SK-N-DZ (cell line): ENCODE results near the gene MPV17L2.

Experiments
- DNase-seq: peaks from one replicate; pipeline ENCODE4 v3.0.0-alpha.2; 2015; ENCODE audit warnings: low spot score
- small RNA-seq, 2 experiments: library from RNA; depleted of rRNA; stranded (forward); fragments of <200 nt; gene quantifications; one replicate each; pipeline ENCODE3, GENCODE V24; 2014

The MPV17L2 gene

DNA sequence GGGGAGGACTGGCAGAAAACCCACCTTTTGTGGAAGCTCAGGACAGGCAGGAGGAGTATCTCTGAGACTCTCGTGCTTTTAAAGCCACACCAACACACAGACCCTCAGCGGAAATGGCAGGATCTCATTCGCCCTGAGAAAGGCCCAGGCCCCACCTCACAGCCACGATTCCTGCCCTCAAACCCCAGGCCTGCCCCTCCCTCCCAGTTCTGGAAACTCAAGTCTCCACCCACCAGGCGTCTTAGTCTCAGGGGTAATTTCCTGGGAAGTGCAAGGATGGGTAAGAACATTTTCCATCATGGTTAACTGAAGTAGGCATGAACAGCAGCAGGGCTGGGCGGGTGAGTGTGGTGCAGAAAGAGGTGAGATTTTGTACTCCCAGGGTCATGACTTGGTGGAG lies 41.2 kb downstream of the MPV17L2 start:
- peak; percentile 58 for DNase-seq

DNA sequence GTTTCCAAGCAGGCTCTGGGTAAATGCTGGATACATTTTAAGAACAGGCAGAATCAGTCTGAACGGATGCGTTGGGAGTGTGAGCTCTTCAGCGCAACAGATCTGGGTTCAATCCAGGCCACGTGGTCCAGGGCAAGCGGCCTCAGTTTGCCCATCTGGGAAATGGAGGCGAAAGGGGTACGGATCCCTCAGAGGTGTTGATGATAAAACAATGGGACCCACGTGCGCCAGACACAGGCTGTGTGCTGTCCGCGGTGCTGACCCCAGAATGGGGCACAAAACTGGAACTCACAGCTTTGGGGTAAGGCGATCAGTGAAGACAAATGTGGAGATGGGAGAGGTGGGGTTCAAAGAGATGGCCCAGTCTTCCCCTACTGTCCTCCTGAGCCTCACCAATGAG lies 46.3 kb downstream of the MPV17L2 start:
- DNase-seq = no peak

DNA sequence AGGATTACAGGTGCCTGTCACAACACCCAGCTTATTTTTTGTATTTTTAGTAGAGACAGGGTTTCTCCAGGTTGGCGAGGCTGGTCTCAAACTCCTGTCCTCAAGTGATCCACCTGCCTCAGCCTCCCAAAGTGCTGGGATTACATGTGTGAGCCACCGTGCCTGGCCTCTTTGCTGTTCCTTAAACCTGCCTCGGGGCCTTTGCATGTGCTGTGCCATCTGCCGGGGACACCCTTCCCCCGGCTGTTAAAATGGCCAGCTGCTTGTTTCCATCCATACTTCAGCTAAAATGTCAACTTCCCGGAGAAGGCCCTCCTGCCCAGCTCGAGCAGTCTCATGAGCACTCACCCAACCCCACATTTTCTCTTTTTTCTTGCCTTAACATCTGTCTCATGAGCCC lies 52.3 kb downstream of the MPV17L2 start:
- no peak for DNase-seq

Small RNA genes within 50 kb of the gene (small RNA-seq; reads per million reads assigned to genes)
- 0 to 0.03 reads per million in 2 experiments for gene IFI30
